Pancreas (tissue), 10 donors: ENCODE results near the gene PTH1R. TPM values are rescaled to one million over a fixed set of nuclear protein-coding genes. Genes with fewer than 3 reads are reported as not detected.

Experiments used
- ATAC-seq, 4 donors: fragments of 200-7000 bp; cut with Tn5 transposase; one replicate each; pipeline versions ENCODE4 v1.8.0 to v1.9.1; 2020; ENCODE audit warnings: mild to moderate bottlenecking in 4 of 4, moderate library complexity in 4 of 4
- DNase-seq, 6 donors: peaks; one replicate each; pipeline ENCODE4 v3.0.0-alpha.2; 2020
- FAIRE-seq: peaks from 2 replicates; lab custom pipeline; 2012; peaks lifted over from hg19 to GRCh38; lab: Jason Lieb, UNC
- H3K27ac ChIP-seq, 4 donors: fragments of 200-600 bp; sonication (generic); 1 replicate in 3 of 4; 2 replicates in 1 of 4; pipeline versions ENCODE4 v1.5.0 to v1.8.0; 2020
- H3K27me3 ChIP-seq, 4 donors: fragments of 200-600 bp; one replicate each; pipeline ENCODE4 v1.8.0; 2021
- H3K36me3 ChIP-seq, 3 donors: fragments of 200-600 bp; sonication (generic) in 1 of 3; one replicate each; pipeline versions ENCODE4 v1.5.0 to v1.8.0; 2020 to 2021
- H3K4me1 ChIP-seq, 3 donors: fragments of 200-600 bp; one replicate each; pipeline ENCODE4 v1.8.0; 2021
- H3K4me3 ChIP-seq, 4 donors: fragments of 200-600 bp; sonication (generic) in 2 of 4; one replicate each; pipeline versions ENCODE4 v1.5.0 to v1.8.0; 2020 to 2021
- H3K9me3 ChIP-seq, 4 donors: fragments of 200-600 bp; one replicate each; pipeline ENCODE4 v1.8.0; 2021
- WGBS, 2 donors: extraction: QIAGEN DNeasy Blood & Tissue Kit; methylation state at CpG; one replicate each; pipeline ENCODE4 v1.1.7; 2013; 5-methylcytosine and 5-hydroxymethylcytosine counted together
- intact Hi-C, 3 donors: fragments of 100-400 bp; cut with DNase I; formaldehyde crosslinking; loops; one replicate each; pipeline versions ENCODE4 v1.11.1 to v1.14.2; 2022
- polyA plus RNA-seq, 2 donors: library from polyadenylated mRNA; stranded (reverse); fragments of 200-250 nt; gene quantifications; one replicate each; pipeline ENCODE4 v1.2.3, GENCODE V29; 2013
- total RNA-seq, 6 donors: library from RNA; stranded (reverse); fragmentation: NEBNext Ultra II Directional in 4 of 6; extraction: Animal tissue kit (Norgen Biotek cat#: 25700) in 4 of 6; gene quantifications; one replicate each; pipeline versions ENCODE4 v1.2.1 to v1.2.4, GENCODE V29; 2021 to 2023
- TF ChIP-seq, protein P1 (sequence below), 4 donors: fragments of 200-600 bp; sonication (generic) in 3 of 4; IDR thresholded peaks; one replicate each; pipeline versions ENCODE4 v1.5.0 to v1.8.0; 2021; ENCODE audit warnings: antibody characterized with exemption in 4 of 4
- donor health status: healthy with polysubstance abuse.
- donor health status: DM: no; HTN: no; CAD: no; lungs with moderate emphysema.
- donor health status: DM: no; HTN: no; CAD: no.
- donor health status: control.
- donor health status: control.
- donor health status: Bipolar disorder and iron deficiency.
- donor health status: DM: yes; HTN: yes; CAD: no.
- donor health status: DM: no; HTN: no; CAD: no.
- donor health status: DM: no; HTN: no; CAD: no.
- donor health status: DM: yes; HTN: yes; CAD: no.

The PTH1R gene
- total and polyA plus RNA-seq, 8 donors, result 0.49 to 34.8 (median 2.0) TPM

DNA sequence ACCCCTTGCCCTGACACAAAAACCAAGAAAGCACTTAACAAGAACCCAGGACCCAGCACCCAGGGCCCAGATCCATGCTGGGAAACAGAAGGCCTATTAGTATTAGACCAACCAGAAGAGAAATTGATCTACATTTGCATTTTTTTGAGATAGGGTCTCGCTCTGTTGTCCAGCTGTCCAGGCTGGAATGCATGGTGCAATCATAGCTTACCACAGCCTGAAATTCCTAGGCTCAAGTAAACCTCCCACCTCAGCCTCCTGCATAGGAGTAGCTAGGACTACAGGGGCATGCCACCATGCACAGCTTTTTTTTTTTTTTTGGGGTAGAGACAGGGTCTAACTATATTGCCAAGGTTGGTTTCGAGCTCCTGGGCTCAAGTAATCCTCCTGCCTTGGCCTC, 72.7 kb downstream of the PTH1R start:
- H3K4me1 ChIP-seq, result peaks cover 44 to 73% (median 57%) of the 10 kb centered on the region in 3 donors
- DNase-seq (no peak), FAIRE-seq (no peak), ATAC-seq (no peak)
- H3K27me3 ChIP-seq, result no peaks in the 10 kb centered on the region
- H3K27ac ChIP-seq, result peak overlapping the region in 3 of 4 donors; percentile 92 to 97 (median 93)
- 90 to 94% methylated on average over 2 of the region's 2 CpGs for WGBS, 2 donors
- intact Hi-C loops, result no loop called here
- TF ChIP-seq, protein P1, sequence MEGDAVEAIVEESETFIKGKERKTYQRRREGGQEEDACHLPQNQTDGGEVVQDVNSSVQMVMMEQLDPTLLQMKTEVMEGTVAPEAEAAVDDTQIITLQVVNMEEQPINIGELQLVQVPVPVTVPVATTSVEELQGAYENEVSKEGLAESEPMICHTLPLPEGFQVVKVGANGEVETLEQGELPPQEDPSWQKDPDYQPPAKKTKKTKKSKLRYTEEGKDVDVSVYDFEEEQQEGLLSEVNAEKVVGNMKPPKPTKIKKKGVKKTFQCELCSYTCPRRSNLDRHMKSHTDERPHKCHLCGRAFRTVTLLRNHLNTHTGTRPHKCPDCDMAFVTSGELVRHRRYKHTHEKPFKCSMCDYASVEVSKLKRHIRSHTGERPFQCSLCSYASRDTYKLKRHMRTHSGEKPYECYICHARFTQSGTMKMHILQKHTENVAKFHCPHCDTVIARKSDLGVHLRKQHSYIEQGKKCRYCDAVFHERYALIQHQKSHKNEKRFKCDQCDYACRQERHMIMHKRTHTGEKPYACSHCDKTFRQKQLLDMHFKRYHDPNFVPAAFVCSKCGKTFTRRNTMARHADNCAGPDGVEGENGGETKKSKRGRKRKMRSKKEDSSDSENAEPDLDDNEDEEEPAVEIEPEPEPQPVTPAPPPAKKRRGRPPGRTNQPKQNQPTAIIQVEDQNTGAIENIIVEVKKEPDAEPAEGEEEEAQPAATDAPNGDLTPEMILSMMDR (IDR thresholded peaks at IDR 0.05), result no peak
- H3K4me3 ChIP-seq, result no peak overlapping the region
- H3K36me3 ChIP-seq, result no peaks in the 10 kb centered on the region
- no peaks in the 10 kb centered on the region for H3K9me3 ChIP-seq

- TF ChIP-seq, protein P1 (IDR thresholded peaks at IDR 0.05), result no peak
- no peaks in the 10 kb centered on the region for H3K27me3 ChIP-seq
- H3K36me3 ChIP-seq, result no peaks in the 10 kb centered on the region
- ATAC-seq (no peak), DNase-seq (peak in 1 of 6 donors; percentile 29), FAIRE-seq (no peak)
- H3K9me3 ChIP-seq, result no peaks in the 10 kb centered on the region
- intact Hi-C loops, result no loop called here
- peak overlapping the region in 2 of 4 donors; percentile 31 to 93 for H3K27ac ChIP-seq
- 45 to 54% methylated on average over 7 of the region's 7 CpGs for WGBS, 2 donors
- H3K4me3 ChIP-seq, result no peak overlapping the region
- H3K4me1 ChIP-seq, result peaks cover 44 to 73% (median 54%) of the 10 kb centered on the region in 3 donors
These were observed 73.2 kb downstream of the PTH1R start for GRCh38 chr3:46950650-46951241.

GRCh38 chr3:46952813-46953212, 75.3 kb downstream of the PTH1R start:
- ATAC-seq, result no peak
- DNase-seq, result no peak
- TF ChIP-seq, protein P1 (IDR thresholded peaks at IDR 0.05), result no peak
- intact Hi-C loops, result no loop called here
- Histone ChIP-seq H3K27ac (no peak overlapping the region), H3K4me1 (peaks cover 41 to 69% (median 50%) of the 10 kb centered on the region in 3 donors), H3K27me3 (no peaks in the 10 kb centered on the region), H3K4me3 (no peak overlapping the region), H3K9me3 (no peaks in the 10 kb centered on the region), H3K36me3 (no peaks in the 10 kb centered on the region)
- no peak for FAIRE-seq
- 93 to 95% methylated on average over 2 of the region's 2 CpGs for WGBS, 2 donors

Other genes starting within 250 kb of the PTH1R start
- 10 to 100 TPM in 3 of 6 donors, 1 to 10 TPM in 3; 7.8 to 21.2 (median 9.7) TPM for gene ALS2CL, start 184.0 kb upstream of the PTH1R start, total RNA-seq
- gene ALS2CL, start 184.0 kb upstream of the PTH1R start, polyA plus RNA-seq, result 10 to 100 TPM; 44.8 to 61.1 TPM
- gene TMIE, start 176.3 kb upstream of the PTH1R start, total RNA-seq, result under 1 TPM in 5 of 6 donors, not detected in 1; 0.08 to 0.31 (median 0.13) TPM
- gene TMIE, start 176.3 kb upstream of the PTH1R start, polyA plus RNA-seq, result under 1 TPM; 0.42 to 0.52 TPM
- gene PRSS50, start 159.9 kb upstream of the PTH1R start, total RNA-seq, result 1 to 10 TPM in 1 of 6 donors, under 1 TPM in 5; 0.28 to 1.0 (median 0.38) TPM
- 1 to 10 TPM in 1 of 2 donors, under 1 TPM in 1; 0.87 to 2.2 TPM for gene PRSS50, start 159.9 kb upstream of the PTH1R start, polyA plus RNA-seq
- 1 to 10 TPM in 1 of 6 donors, under 1 TPM in 3, not detected in 2; 0.26 to 2.4 (median 0.37) TPM for gene MYL3, start 14.3 kb upstream of the PTH1R start, total RNA-seq
- 1 to 10 TPM; 1.0 to 2.5 TPM for gene MYL3, start 14.3 kb upstream of the PTH1R start, polyA plus RNA-seq
- gene CCDC12, start 99.0 kb downstream of the PTH1R start, total RNA-seq, result 10 to 100 TPM; 20.7 to 30.4 (median 22.4) TPM
- gene CCDC12, start 99.0 kb downstream of the PTH1R start, polyA plus RNA-seq, result 10 to 100 TPM; 64.9 to 82.8 TPM
- gene NBEAL2, start 101.9 kb downstream of the PTH1R start, total RNA-seq, result 10 to 100 TPM; 30.6 to 67.4 (median 37.1) TPM
- gene NBEAL2, start 101.9 kb downstream of the PTH1R start, polyA plus RNA-seq, result 100 to 1,000 TPM; 231 to 265 TPM